GM10266 (cell line): ENCODE data around the gene ATMIN.

Experiments used
- DNase-seq: peaks from one replicate; pipeline ENCODE4 v3.0.0; 2012; ENCODE audit errors: extremely low spot score
- TF ChIP-seq, protein P1 (sequence below): IDR thresholded peaks from 2 replicates; pipeline ENCODE4 v1.5.1; 2012; ENCODE audit warnings: mild to moderate bottlenecking, low read depth; ENCODE audit not compliant: control insufficient read depth, insufficient read depth; ENCODE audit errors: missing control alignments

The ATMIN gene

DNA sequence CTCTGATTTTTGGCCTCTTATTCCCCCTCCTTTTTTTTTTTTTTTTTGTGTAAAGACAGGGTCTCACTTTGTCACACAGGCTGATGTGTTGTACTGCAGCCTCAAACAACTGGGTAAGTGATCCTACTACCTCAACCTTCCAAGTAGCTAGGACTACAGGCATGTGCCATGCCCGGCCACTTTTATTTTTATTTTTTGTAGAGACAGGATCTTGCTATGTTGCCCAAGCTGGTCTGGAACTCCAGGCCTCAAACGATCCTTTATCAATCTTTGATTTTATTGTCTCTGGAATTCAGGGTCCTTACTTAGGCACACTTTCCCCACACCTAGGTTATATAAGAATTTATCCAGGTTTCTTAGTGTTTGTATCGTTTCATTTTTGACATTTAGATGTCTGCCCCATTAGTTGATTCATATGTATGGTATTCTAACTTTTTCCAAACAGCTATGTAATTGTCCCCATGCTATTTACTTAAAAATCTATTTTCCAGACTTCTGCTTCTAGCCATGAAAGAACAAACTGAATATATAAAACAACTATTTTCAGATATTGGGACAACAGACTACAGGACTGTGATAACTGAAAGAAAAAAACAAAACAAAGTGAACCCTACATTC lies 42.9 kb upstream of the ATMIN start:
- DNase-seq: no peak
- TF ChIP-seq, protein P1, sequence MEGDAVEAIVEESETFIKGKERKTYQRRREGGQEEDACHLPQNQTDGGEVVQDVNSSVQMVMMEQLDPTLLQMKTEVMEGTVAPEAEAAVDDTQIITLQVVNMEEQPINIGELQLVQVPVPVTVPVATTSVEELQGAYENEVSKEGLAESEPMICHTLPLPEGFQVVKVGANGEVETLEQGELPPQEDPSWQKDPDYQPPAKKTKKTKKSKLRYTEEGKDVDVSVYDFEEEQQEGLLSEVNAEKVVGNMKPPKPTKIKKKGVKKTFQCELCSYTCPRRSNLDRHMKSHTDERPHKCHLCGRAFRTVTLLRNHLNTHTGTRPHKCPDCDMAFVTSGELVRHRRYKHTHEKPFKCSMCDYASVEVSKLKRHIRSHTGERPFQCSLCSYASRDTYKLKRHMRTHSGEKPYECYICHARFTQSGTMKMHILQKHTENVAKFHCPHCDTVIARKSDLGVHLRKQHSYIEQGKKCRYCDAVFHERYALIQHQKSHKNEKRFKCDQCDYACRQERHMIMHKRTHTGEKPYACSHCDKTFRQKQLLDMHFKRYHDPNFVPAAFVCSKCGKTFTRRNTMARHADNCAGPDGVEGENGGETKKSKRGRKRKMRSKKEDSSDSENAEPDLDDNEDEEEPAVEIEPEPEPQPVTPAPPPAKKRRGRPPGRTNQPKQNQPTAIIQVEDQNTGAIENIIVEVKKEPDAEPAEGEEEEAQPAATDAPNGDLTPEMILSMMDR: no peak

DNA sequence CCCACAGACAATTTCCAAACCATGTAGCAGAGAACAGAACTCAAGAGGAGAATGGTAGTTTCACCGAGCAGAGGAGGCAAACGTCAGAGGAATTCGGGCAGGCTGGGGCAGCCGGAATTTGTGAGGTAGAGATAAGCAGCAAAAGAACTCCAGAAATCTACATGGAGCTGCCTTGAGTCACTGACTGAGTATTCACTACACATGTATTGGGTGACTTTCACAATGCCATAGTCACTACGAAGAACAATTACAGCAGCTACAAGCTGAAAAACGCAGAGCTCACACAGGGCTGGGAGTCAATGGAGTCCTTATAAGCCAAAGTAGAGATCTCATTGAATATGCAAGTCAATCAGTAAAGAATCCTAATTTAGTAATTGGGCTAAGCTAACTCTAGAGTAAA lies 42.3 kb upstream of the ATMIN start:
- TF ChIP-seq, protein P1: no peak
- DNase-seq: no peak

DNA sequence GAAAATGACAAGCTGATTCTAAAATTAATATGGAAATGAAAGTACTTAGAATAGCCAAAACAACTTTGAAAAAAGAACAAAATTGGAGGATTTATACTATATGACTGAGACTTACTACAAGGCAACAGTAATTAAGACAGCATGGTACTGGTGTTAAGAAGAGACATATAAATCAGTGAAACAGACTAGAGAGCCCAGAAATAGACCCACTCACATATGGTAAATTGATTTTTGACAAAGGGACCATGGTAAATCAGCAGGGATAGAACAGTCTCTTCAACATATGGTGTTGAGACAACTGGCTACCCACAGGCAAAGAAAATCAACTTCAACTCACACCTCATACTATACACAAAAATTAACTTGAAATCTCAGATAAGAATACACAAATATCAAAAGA lies 41.8 kb upstream of the ATMIN start:
- DNase-seq: no peak
- TF ChIP-seq, protein P1: no peak

DNA sequence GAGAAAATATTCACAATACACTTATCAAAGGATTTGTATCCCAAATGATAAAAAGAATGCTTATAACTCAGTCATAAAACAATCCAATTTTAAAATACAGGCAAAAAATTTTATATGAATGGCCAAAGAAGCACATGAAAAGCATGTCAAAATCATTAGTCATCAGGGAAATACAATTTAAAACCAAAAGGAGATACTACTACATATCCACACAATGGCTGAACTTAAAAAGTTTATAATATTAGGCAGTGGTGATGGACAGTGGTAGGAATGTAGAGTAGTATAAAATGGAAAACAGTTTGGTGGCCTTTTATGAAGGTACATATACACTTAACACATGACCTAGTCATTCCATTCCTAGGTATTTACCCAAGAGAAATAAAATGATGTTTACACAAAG lies 41.2 kb upstream of the ATMIN start:
- TF ChIP-seq, protein P1: no peak
- no peak for DNase-seq

DNA sequence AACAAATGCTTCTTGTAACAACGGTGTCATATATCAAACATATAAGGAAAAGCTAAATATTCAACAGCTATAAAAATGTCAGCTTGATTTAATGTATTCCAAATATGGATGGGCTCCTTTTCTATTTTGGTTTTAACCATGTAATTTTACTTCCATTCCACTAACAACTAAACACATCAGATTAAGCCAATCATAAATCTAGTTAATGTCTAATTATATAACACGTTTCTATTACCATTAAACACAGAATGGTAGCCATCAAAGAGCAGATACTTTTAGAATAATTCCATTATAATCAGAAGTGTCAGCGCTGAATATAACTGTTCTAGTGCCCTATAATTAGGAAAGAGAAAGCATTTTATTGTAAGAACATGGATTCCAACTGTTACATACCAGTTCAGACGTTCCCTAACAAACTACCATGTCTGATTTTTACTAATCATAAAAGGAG lies 38.9 kb upstream of the ATMIN start:
- no peak for DNase-seq
- TF ChIP-seq, protein P1: no peak

DNA sequence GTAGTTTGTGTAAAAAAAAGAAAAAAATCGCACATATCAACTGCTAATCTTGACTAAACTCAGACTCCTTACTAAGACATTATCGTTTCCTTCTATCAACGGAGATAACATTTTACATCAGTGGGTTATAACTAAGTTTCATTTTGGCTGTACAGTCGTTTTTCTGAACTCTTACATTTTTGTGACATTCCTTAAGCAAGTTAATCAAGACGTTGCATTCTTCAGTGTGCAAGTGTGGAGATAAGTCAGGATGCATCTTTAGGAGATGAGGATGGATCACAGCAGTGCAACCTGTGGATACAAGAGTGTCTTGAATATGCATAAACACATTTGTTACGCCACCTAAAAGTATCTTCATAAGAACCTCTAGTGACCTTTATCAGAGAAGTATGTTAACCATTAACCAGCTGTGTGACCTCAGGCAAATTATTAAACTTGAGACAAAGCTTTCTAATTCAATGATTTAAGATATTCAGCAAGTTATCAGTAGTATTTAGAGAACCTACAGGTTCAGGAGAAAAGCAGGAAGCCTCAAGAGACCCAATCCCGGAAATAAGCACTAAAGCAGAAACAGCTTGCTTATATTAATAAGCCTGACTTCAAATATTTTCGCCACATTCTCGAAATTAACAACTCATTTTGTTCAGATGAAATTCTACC lies 38.4 kb upstream of the ATMIN start:
- DNase-seq: no peak
- TF ChIP-seq, protein P1: no peak

DNA sequence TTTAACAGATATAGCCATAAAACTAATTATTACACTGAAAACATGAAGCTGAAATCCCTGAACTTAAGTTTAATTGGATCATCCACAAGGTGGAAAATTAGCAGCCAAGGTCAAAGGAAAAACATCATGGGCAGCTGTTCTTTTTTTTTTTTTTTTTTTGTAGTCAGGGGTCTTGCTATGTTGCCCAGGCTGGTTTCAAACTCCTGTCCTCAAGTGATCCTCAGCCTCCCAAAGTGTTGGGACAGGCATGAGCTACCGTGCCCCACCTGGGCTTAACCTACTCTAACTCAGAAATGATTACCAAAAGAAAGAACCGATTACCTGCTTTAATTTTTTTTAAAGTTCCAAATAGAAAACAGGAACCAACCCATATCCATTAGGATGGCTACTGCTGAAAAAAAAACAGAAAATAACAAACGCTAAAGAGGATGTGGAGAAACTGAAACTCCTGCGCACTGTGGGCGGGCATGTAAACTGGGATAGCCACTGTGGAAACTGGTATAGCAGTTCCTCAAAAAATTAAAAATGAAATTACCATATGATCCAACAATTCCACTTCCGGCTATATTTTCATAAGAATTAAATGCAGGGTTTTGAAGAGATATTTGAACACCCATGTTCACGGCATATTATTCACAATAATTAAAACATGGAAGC lies 37.5 kb upstream of the ATMIN start:
- no peak for DNase-seq
- TF ChIP-seq, protein P1: no peak
